ENCODE results near the gene ACIN1. TPM values are rescaled to one million over a fixed set of nuclear protein-coding genes. Genes with fewer than 3 reads are reported as not detected.

Gene ACIN1
- total and polyA plus RNA-seq, 9 donors, result 83.3 to 165 (median 135) TPM

- Histone ChIP-seq H3K9me3 (no peaks in the 10 kb centered on the region), H3K4me3 (peak within 1 kb of the TSS; percentile 41), H3K27ac (peak within 1 kb of the TSS; percentile 70 to 81), H3K36me3 (no peaks in the 10 kb centered on the region), H3K27me3 (no peaks in the 10 kb centered on the region), H3K4me1 (ENCODE audit: insufficient read depth) (peaks cover 6% of the 10 kb centered on the region)
- peak; percentile 80 to 87 (median 83) for DNase-seq
- intact Hi-C loops (cut with DNase I), result loop anchor here in 1 of 4 donors (5.0 kb wide), 1 partner anchor 292 kb away; the partner anchor contains the start of gene PPP1R3E
- 1 to 2% (median 2%) methylated on average over 40 of the region's 40 CpGs for WGBS, 3 donors
- no peak for TF ChIP-seq CTCF (IDR thresholded peaks at IDR 0.05)
- no peak for TF ChIP-seq POLR2A (IDR thresholded peaks at IDR 0.05)
- no peak for TF ChIP-seq EP300 (IDR thresholded peaks at IDR 0.05)
Observed at GRCh38 chr14:23009939-23010726, 84.8 kb downstream of the ACIN1 start, which contains the start of gene C14orf93. C14orf93 (minus strand) TSS chr14:23010143; CDS start chr14:22999023, 11,120 bp downstream.

GRCh38 chr14:23009483-23009938 lies 85.4 kb downstream of the ACIN1 start:
- peak overlapping the region; percentile 70 to 81 for H3K27ac ChIP-seq
- H3K4me3 ChIP-seq, result peak overlapping the region; percentile 41
- H3K27me3 ChIP-seq, result no peaks in the 10 kb centered on the region
- peaks cover 6% of the 10 kb centered on the region for H3K4me1 ChIP-seq (ENCODE audit: insufficient read depth)
- no peak for DNase-seq
- H3K36me3 ChIP-seq, result no peaks in the 10 kb centered on the region
- TF ChIP-seq EP300 (IDR thresholded peaks at IDR 0.05), result no peak
- no peak for TF ChIP-seq POLR2A (IDR thresholded peaks at IDR 0.05)
- TF ChIP-seq CTCF (IDR thresholded peaks at IDR 0.05), result no peak
- intact Hi-C loops (cut with DNase I), result loop anchor here in 1 of 4 donors (5.0 kb wide), 1 partner anchor 293 kb away; the partner anchor contains the start of gene PPP1R3E
- no peaks in the 10 kb centered on the region for H3K9me3 ChIP-seq
- 6 to 20% (median 8%) methylated on average over 8 of the region's 8 CpGs for WGBS, 3 donors

GRCh38 chr14:23008831-23009230 lies 86.1 kb downstream of the ACIN1 start:
- 27 to 38% (median 35%) methylated on average over 3 of the region's 3 CpGs for WGBS, 3 donors
- intact Hi-C loops (cut with DNase I), result loop anchor here in 1 of 4 donors (5.0 kb wide), 1 partner anchor 293 kb away; the partner anchor contains the start of gene PPP1R3E
- no peak for TF ChIP-seq CTCF (IDR thresholded peaks at IDR 0.05)
- TF ChIP-seq EP300 (IDR thresholded peaks at IDR 0.05), result no peak
- no peak for TF ChIP-seq POLR2A (IDR thresholded peaks at IDR 0.05)
- Histone ChIP-seq H3K27ac (no peak overlapping the region), H3K27me3 (no peaks in the 10 kb centered on the region), H3K36me3 (no peaks in the 10 kb centered on the region), H3K4me1 (ENCODE audit: insufficient read depth) (peaks cover 6% of the 10 kb centered on the region), H3K4me3 (no peak overlapping the region), H3K9me3 (no peaks in the 10 kb centered on the region)
- no peak for DNase-seq

Other genes starting within 250 kb of the ACIN1 start
- gene LRP10, start 223.4 kb downstream of the ACIN1 start, total RNA-seq, result 100 to 1,000 TPM in 4 of 7 donors, 10 to 100 TPM in 3; 56.9 to 122 (median 105) TPM
- 10 to 100 TPM; 32.4 to 71.6 TPM for gene LRP10, start 223.4 kb downstream of the ACIN1 start, polyA plus RNA-seq
- gene REM2, start 211.9 kb downstream of the ACIN1 start, total RNA-seq, result 1 to 10 TPM in 1 of 7 donors, under 1 TPM in 6; 0.12 to 1.1 (median 0.66) TPM
- under 1 TPM; 0.40 to 0.74 TPM for gene REM2, start 211.9 kb downstream of the ACIN1 start, polyA plus RNA-seq
- 100 to 1,000 TPM in 5 of 7 donors, 10 to 100 TPM in 2; 90.9 to 244 (median 129) TPM for gene RBM23, start 176.0 kb downstream of the ACIN1 start, total RNA-seq
- 100 to 1,000 TPM in 1 of 2 donors, 10 to 100 TPM in 1; 57.0 to 104 TPM for gene RBM23, start 176.0 kb downstream of the ACIN1 start, polyA plus RNA-seq
- 10 to 100 TPM; 37.6 to 92.3 (median 65.4) TPM for gene PRMT5, start 165.8 kb downstream of the ACIN1 start, total RNA-seq
- gene PRMT5, start 165.8 kb downstream of the ACIN1 start, polyA plus RNA-seq, result 100 to 1,000 TPM in 1 of 2 donors, 10 to 100 TPM in 1; 40.2 to 109 TPM
- 100 to 1,000 TPM in 1 of 7 donors, 10 to 100 TPM in 6; 31.6 to 111 (median 41.6) TPM for gene HAUS4, start 138.0 kb downstream of the ACIN1 start, total RNA-seq
- gene HAUS4, start 138.0 kb downstream of the ACIN1 start, polyA plus RNA-seq, result 10 to 100 TPM; 55.6 to 58.4 TPM
- gene AJUBA, start 112.6 kb downstream of the ACIN1 start, total RNA-seq, result 10 to 100 TPM; 13.7 to 34.5 (median 19.1) TPM
- 10 to 100 TPM; 11.2 to 21.1 TPM for gene AJUBA, start 112.6 kb downstream of the ACIN1 start, polyA plus RNA-seq
- gene C14orf93, start 85.0 kb downstream of the ACIN1 start, total RNA-seq, result 10 to 100 TPM in 4 of 7 donors, 1 to 10 TPM in 3; 7.2 to 11.8 (median 10.2) TPM
- 10 to 100 TPM; 12.1 to 12.7 TPM for gene C14orf93, start 85.0 kb downstream of the ACIN1 start, polyA plus RNA-seq
- gene PSMB5, start 60.2 kb downstream of the ACIN1 start, total RNA-seq, result 100 to 1,000 TPM in 1 of 7 donors, 10 to 100 TPM in 6; 65.3 to 144 (median 77.4) TPM
- 100 to 1,000 TPM in 1 of 2 donors, 10 to 100 TPM in 1; 79.9 to 112 TPM for gene PSMB5, start 60.2 kb downstream of the ACIN1 start, polyA plus RNA-seq
- not detected for gene PSMB11, start 52.9 kb downstream of the ACIN1 start, total RNA-seq
- gene PSMB11, start 52.9 kb downstream of the ACIN1 start, polyA plus RNA-seq, result not detected
- 1 to 10 TPM; 1.0 to 6.6 (median 2.3) TPM for gene CDH24, start 37.6 kb downstream of the ACIN1 start, total RNA-seq
- 1 to 10 TPM; 2.1 to 5.5 TPM for gene CDH24, start 37.6 kb downstream of the ACIN1 start, polyA plus RNA-seq
- 10 to 100 TPM; 13.8 to 47.2 (median 41.5) TPM for gene C14orf119, start 369 bp upstream of the ACIN1 start, total RNA-seq
- gene C14orf119, start 369 bp upstream of the ACIN1 start, polyA plus RNA-seq, result 10 to 100 TPM; 31.4 to 55.6 TPM
- not detected for gene CIROP, start 9.9 kb upstream of the ACIN1 start, total RNA-seq
- gene CIROP, start 9.9 kb upstream of the ACIN1 start, polyA plus RNA-seq, result not detected
- not detected for gene CEBPE, start 24.1 kb upstream of the ACIN1 start, total RNA-seq
- under 1 TPM in 1 of 2 donors, not detected in 1; 0.04 TPM for gene CEBPE, start 24.1 kb upstream of the ACIN1 start, polyA plus RNA-seq
- 100 to 1,000 TPM in 3 of 7 donors, 10 to 100 TPM in 4; 51.1 to 161 (median 95.4) TPM for gene SLC7A8, start 88.5 kb upstream of the ACIN1 start, total RNA-seq
- gene SLC7A8, start 88.5 kb upstream of the ACIN1 start, polyA plus RNA-seq, result 100 to 1,000 TPM in 1 of 2 donors, 10 to 100 TPM in 1; 45.9 to 104 TPM
- not detected for gene RNF212B, start 142.8 kb upstream of the ACIN1 start, total RNA-seq
- gene RNF212B, start 142.8 kb upstream of the ACIN1 start, polyA plus RNA-seq, result not detected
- gene HOMEZ, start 191.0 kb upstream of the ACIN1 start, total RNA-seq, result 10 to 100 TPM in 5 of 7 donors, 1 to 10 TPM in 2; 5.9 to 22.8 (median 13.4) TPM
- 10 to 100 TPM in 1 of 2 donors, 1 to 10 TPM in 1; 7.6 to 23.7 TPM for gene HOMEZ, start 191.0 kb upstream of the ACIN1 start, polyA plus RNA-seq
- 10 to 100 TPM in 5 of 7 donors, 1 to 10 TPM in 2; 6.8 to 26.4 (median 21.2) TPM for gene PPP1R3E, start 207.7 kb upstream of the ACIN1 start, total RNA-seq
- 10 to 100 TPM; 10.7 to 17.3 TPM for gene PPP1R3E, start 207.7 kb upstream of the ACIN1 start, polyA plus RNA-seq
- 10 to 100 TPM; 17.0 to 38.7 (median 29.1) TPM for gene BCL2L2, start 211.7 kb upstream of the ACIN1 start, total RNA-seq
- gene BCL2L2, start 211.7 kb upstream of the ACIN1 start, polyA plus RNA-seq, result 10 to 100 TPM; 31.7 to 36.0 TPM
- 100 to 1,000 TPM in 5 of 7 donors, 10 to 100 TPM in 2; 37.2 to 164 (median 136) TPM for gene PABPN1, start 226.3 kb upstream of the ACIN1 start, total RNA-seq
- 100 to 1,000 TPM in 1 of 2 donors, 10 to 100 TPM in 1; 93.4 to 117 TPM for gene PABPN1, start 226.3 kb upstream of the ACIN1 start, polyA plus RNA-seq

Measured in ovary (tissue), 9 donors.